K562 (cell line): ENCODE results near the gene TANC1. TPM values are rescaled to one million over a fixed set of nuclear protein-coding genes. Genes with fewer than 3 reads are reported as not detected.

Source experiments
- ATAC-seq: fragments of 200-7000 bp; cut with Tn5 transposase; 3 replicates; pipeline ENCODE4 v1.9.1; 2020; ENCODE audit warnings: moderate library complexity
- BruUV-seq: library from RNA; stranded (reverse); fragments of 400-500 nt; replicated peaks from 2 replicates; lab custom pipeline; 2021; lab: Mats Ljungman, UMichigan
- CTCF ChIA-PET: fragments of 300-600 bp; formaldehyde crosslinking; extraction: SDS; loops from one replicate; lab custom pipeline; 2021; ENCODE audit warnings: low intra/inter-chr PET ratio; lab: Yijun Ruan, JAX
- POLR2A ChIA-PET: fragments of 300-600, 350-650 bp; sonication (Branson Sonifier 250); formaldehyde crosslinking; extraction: SDS; loops from one replicate; lab custom pipeline; 2021; ENCODE audit warnings: antibody characterized with exemption, inconsistent platforms; lab: Yijun Ruan, JAX
- DNase-seq, 4 experiments: peaks; one replicate each; pipeline versions ENCODE4 v3.0.0 to v3.0.0-alpha.2; 2011 to 2018; ENCODE audit warnings: low spot score in 3 of 4, mixed read lengths in 3 of 4; ENCODE audit errors: extremely low read depth in 1 of 4
- FAIRE-seq: peaks from 2 replicates; lab custom pipeline; 2011; peaks lifted over from hg19 to GRCh38; lab: Jason Lieb, UNC
- H2AFZ ChIP-seq: 2 replicates; pipeline ENCODE4 v1.6.0; 2011; ENCODE audit warnings: low read depth, low read length, control low read depth, inconsistent platforms
- H3K27ac ChIP-seq: fragments of 200-600 bp; 3 replicates; pipeline ENCODE4 v1.8.0; 2011; ENCODE audit warnings: low read depth, mild to moderate bottlenecking, control low read depth, inconsistent platforms, low read length, moderate library complexity, mixed read lengths; ENCODE audit errors: extremely low read depth
- H3K27me3 ChIP-seq, 2 experiments: fragments of 300-600 bp in 1 of 2; 2 replicates in 1 of 2; 3 replicates in 1 of 2; pipeline versions ENCODE4 v1.6.0 to v1.8.0; 2011; ENCODE audit warnings: inconsistent platforms in 2 of 2, low read length in 2 of 2, mild to moderate bottlenecking in 1 of 2, mixed read lengths in 1 of 2, moderate library complexity in 1 of 2; ENCODE audit not compliant: control insufficient read depth in 2 of 2, insufficient read depth in 2 of 2
- H3K36me3 ChIP-seq: fragments of 300-600 bp; 3 replicates; pipeline ENCODE4 v1.8.0; 2011; ENCODE audit warnings: mild to moderate bottlenecking, low read length, inconsistent platforms; ENCODE audit not compliant: control insufficient read depth, insufficient read depth
- H3K4me1 ChIP-seq, 2 experiments: fragments of 200-600 bp in 1 of 2; replicated peaks in 1 of 2; 2 replicates in 1 of 2; 3 replicates in 1 of 2; pipeline versions ENCODE4 v1.5.1 to v1.8.0; 2011; ENCODE audit warnings: inconsistent platforms in 2 of 2, low read length in 2 of 2, mild to moderate bottlenecking in 1 of 2, mixed read lengths in 1 of 2, moderate library complexity in 1 of 2; ENCODE audit not compliant: control insufficient read depth in 2 of 2, insufficient read depth in 2 of 2
- H3K4me2 ChIP-seq: 2 replicates; pipeline ENCODE4 v1.6.1; 2011; ENCODE audit warnings: low read length, control low read depth, inconsistent platforms, mixed read lengths; ENCODE audit not compliant: insufficient read depth
- H3K4me3 ChIP-seq: fragments of 200-600 bp; sonication (generic), shearing (Covaris generic); 2 replicates; pipeline ENCODE4 v1.5.1; 2016; ENCODE audit warnings: control low read depth, inconsistent platforms
- H3K79me2 ChIP-seq: fragments of 200-600 bp; 3 replicates; pipeline ENCODE4 v1.8.0; 2011; ENCODE audit warnings: low read length, inconsistent platforms; ENCODE audit not compliant: control insufficient read depth, insufficient read depth
- H3K9ac ChIP-seq, 2 experiments: 2 replicates each; pipeline versions ENCODE4 v1.6.0 to v1.6.1; 2011; ENCODE audit warnings: low read depth in 2 of 2, low read length in 2 of 2, control low read depth in 1 of 2, inconsistent platforms in 1 of 2, mild to moderate bottlenecking in 1 of 2, mixed read lengths in 1 of 2; ENCODE audit not compliant: insufficient read depth in 1 of 2
- H3K9me1 ChIP-seq: one replicate; pipeline ENCODE4 v1.6.0; 2011; ENCODE audit warnings: inconsistent platforms, mild to moderate bottlenecking, low read length, moderate library complexity; ENCODE audit not compliant: control insufficient read depth, insufficient read depth
- H3K9me3 ChIP-seq: replicated peaks from 2 replicates; pipeline ENCODE4 v1.5.1; 2011; ENCODE audit warnings: low read depth, low read length, inconsistent platforms; ENCODE audit not compliant: control insufficient read depth, insufficient read depth
- H4K20me1 ChIP-seq: replicated peaks from 2 replicates; pipeline ENCODE4 v1.6.1; 2011; ENCODE audit warnings: low read length, inconsistent platforms, mixed read lengths; ENCODE audit not compliant: control insufficient read depth, insufficient read depth
- ATF2 ChIP-seq: sonication (generic); formaldehyde crosslinking; IDR thresholded peaks from 2 replicates; pipeline ENCODE4 v1.8.1; 2022; ENCODE audit warnings: missing genetic modification reagents
- BRCA1 ChIP-seq, 2 experiments: fragments of 450-650 bp in 1 of 2; sonication (generic) in 1 of 2; formaldehyde crosslinking in 1 of 2; IDR thresholded peaks; 2 replicates each; pipeline versions ENCODE4 v1.5.0 to v1.6.1; 2017 to 2020; ENCODE audit warnings: mild to moderate bottlenecking in 1 of 2, missing genetic modification reagents in 1 of 2
- DDX20 ChIP-seq: fragments of 450-650 bp; IDR thresholded peaks from 2 replicates; pipeline ENCODE4 v1.6.1; 2016; ENCODE audit warnings: missing genetic modification characterization, low read depth, mild to moderate bottlenecking, missing compliant biosample characterization, moderate library complexity
- HMGN3 ChIP-seq: IDR thresholded peaks from 2 replicates; pipeline ENCODE4 v1.6.1; 2011; ENCODE audit warnings: borderline replicate concordance, low read depth, mild to moderate bottlenecking, mixed read lengths, low read length; ENCODE audit not compliant: insufficient read length; ENCODE audit errors: extremely low read depth
- IFI16 ChIP-seq: fragments of 250-450 bp; sonication (Bioruptor Pico); IDR thresholded peaks from 2 replicates; pipeline ENCODE4 v2.1.2; 2022; ENCODE audit warnings: mild to moderate bottlenecking, inconsistent platforms
- IRF2 ChIP-seq: sonication (generic); formaldehyde crosslinking; IDR thresholded peaks from 2 replicates; pipeline ENCODE4 v1.8.1; 2022; ENCODE audit warnings: mild to moderate bottlenecking, missing genetic modification reagents
- JUNB ChIP-seq: fragments of 450-650 bp; formaldehyde crosslinking; conservative IDR thresholded peaks from 2 replicates; pipeline ENCODE4 v1.4.0; 2020; ENCODE audit warnings: mild to moderate bottlenecking
- JUND ChIP-seq, 2 experiments: IDR thresholded peaks; 2 replicates in 1 of 2; 3 replicates in 1 of 2; pipeline ENCODE4 v1.6.1; 2011; ENCODE audit warnings: borderline replicate concordance in 2 of 2, low read depth in 2 of 2, low read length in 2 of 2, improper control_type of control experiment in 1 of 2, missing biosample characterization in 1 of 2, missing genetic modification characterization in 1 of 2, missing genetic modification reagents in 1 of 2
- MEIS2 ChIP-seq: fragments of 450-650 bp; IDR thresholded peaks from 2 replicates; pipeline ENCODE4 v1.6.1; 2014; ENCODE audit warnings: mild to moderate bottlenecking; ENCODE audit not compliant: partially characterized antibody
- NFE2 ChIP-seq: IDR thresholded peaks from 2 replicates; pipeline ENCODE4 v1.6.1; 2014; ENCODE audit warnings: antibody characterized with exemption, low read depth
- NFIC ChIP-seq: fragments of 450-650 bp; IDR thresholded peaks from 2 replicates; pipeline ENCODE4 v1.6.1; 2017; ENCODE audit warnings: mild to moderate bottlenecking, inconsistent platforms
- SOX6 ChIP-seq: fragments of 450-650 bp; IDR thresholded peaks from 2 replicates; pipeline ENCODE4 v1.6.1; 2014; ENCODE audit warnings: mild to moderate bottlenecking
- ZBED1 ChIP-seq: IDR thresholded peaks from 2 replicates; pipeline ENCODE4 v1.6.1; 2014
- ZNF224 ChIP-seq: sonication (generic); formaldehyde crosslinking; IDR thresholded peaks from 2 replicates; pipeline ENCODE4 v1.8.0; 2022; ENCODE audit warnings: mild to moderate bottlenecking, missing genetic modification reagents
- ZNF3 ChIP-seq: fragments of 250-450 bp; sonication (Bioruptor Pico); IDR thresholded peaks from 2 replicates; pipeline ENCODE4 v1.5.0; 2021; ENCODE audit warnings: mild to moderate bottlenecking, moderate library complexity
- WGBS: fragments of 100-300 bp; shearing (Covaris generic); methylation state at CpG from one replicate; pipeline ENCODE4 v1.1.6; 2016; ENCODE audit warnings: low coverage, mixed read lengths; ENCODE audit not compliant: insufficient coverage; ENCODE audit errors: missing lambda C conversion rate; 5-methylcytosine and 5-hydroxymethylcytosine counted together
- in situ Hi-C: fragments of 300-500 bp; cut with MboI; formaldehyde crosslinking; loops from 4 replicates; pipeline ENCODE4 v1.15.0; 2018; ENCODE audit warnings: inconsistent platforms, mixed read lengths
- intact Hi-C: fragments of 100-400 bp; cut with micrococcal nuclease; formaldehyde crosslinking; loops from 2 replicates; pipeline ENCODE4 v1.14.2; 2022
- polyA plus RNA-seq, 8 experiments: library from polyadenylated mRNA; depleted of rRNA in 4 of 8; stranded (reverse) in 5 of 8; unstranded in 3 of 8; fragments of >200 nt; fragmentation: Nextera tagmentation in 2 of 8; fragmentation: Illumina TruSeq in 1 of 8; extraction: Ambion mirVana in 2 of 8; extraction: Trizol in 1 of 8; gene quantifications; 2 replicates each; pipeline versions ENCODE4 v1.2.1 to v1.2.3, GENCODE V29; 2011 to 2014; ENCODE audit warnings: inconsistent platforms in 1 of 8, missing spikeins in 1 of 8
- total RNA-seq, 7 experiments: library from RNA; depleted of rRNA in 6 of 7; stranded (reverse); fragments of >200 nt in 6 of 7; fragmentation: Illumina TruSeq in 2 of 7; extraction: Trizol in 2 of 7; gene quantifications; 2 replicates each; pipeline versions ENCODE4 v1.2.1 to v1.2.3, GENCODE V29; 2011 to 2021; ENCODE audit warnings: low replicate concordance in 1 of 7

The TANC1 gene
- total and polyA plus RNA-seq, 9 of the 15 experiments (the other 6 are each of a cell fraction or from before 2014, with no cell fraction given) = under 0.01 to 0.20 (median 0.07) TPM; not detected in 1

GRCh38 chr2:159199236-159199635 is 230.8 kb downstream of the TANC1 start:
- Histone ChIP-seq H3K9ac (no peak overlapping the region), H3K4me3 (no peak overlapping the region), H3K27ac (no peak overlapping the region), H3K9me1 (no peaks in the 10 kb centered on the region), H3K4me2 (no peak overlapping the region), H3K36me3 (no peaks in the 10 kb centered on the region), H3K4me1 (peaks cover 0 to 3% of the 10 kb centered on the region in 2 experiments; a peak in 1 of 5 replicates), H3K9me3 (no peaks in the 10 kb centered on the region), H4K20me1 (no peaks in the 10 kb centered on the region), H3K79me2 (no peaks in the 10 kb centered on the region), H3K27me3 (peaks cover 50 to 60% of the 10 kb centered on the region in 2 experiments), H2AFZ (no peak overlapping the region)
- no peak for TF ChIP-seq ZNF3 (CRISPR knock-in tag)
- no peak for TF ChIP-seq JUNB
- TF ChIP-seq JUND (IDR thresholded peaks at IDR 0.05; ENCODE audit: borderline replicate concordance, low read depth, low read length) = no peak
- no peak for TF ChIP-seq JUND (tag; IDR thresholded peaks at IDR 0.05; ENCODE audit: borderline replicate concordance, low read depth, low read length)
- TF ChIP-seq NFIC = no peak
- no peak for DNase-seq
- intact Hi-C loops (no loop called here), in situ Hi-C loops (no loop called here)
- ChIA-PET CTCF (no interaction called here), POLR2A (interaction anchor here (0.6 to 1.1 kb wide), 3 partner anchors 11 to 1914 kb away, joined by 3 to 4 read pairs (median 4); no protein-coding TSS in a partner anchor)
- under 1% methylated on average over 9 of the region's 9 CpGs for WGBS
- no TSS peak for BruUV-seq
- no peak for FAIRE-seq
- no peak for ATAC-seq

GRCh38 chr2:159199761-159200465 is 231.5 kb downstream of the TANC1 start:
- in situ Hi-C loops (no loop called here), intact Hi-C loops (no loop called here)
- no peak for DNase-seq
- no peak for TF ChIP-seq ZNF224 (CRISPR knock-in tag)
- TF ChIP-seq ZBED1 = no peak
- TF ChIP-seq ATF2 (CRISPR knock-in tag) = no peak
- TF ChIP-seq HMGN3 = no peak
- TF ChIP-seq SOX6 = no peak
- no peak for TF ChIP-seq IFI16 (CRISPR knock-in tag)
- TF ChIP-seq MEIS2 = no peak
- no peak for TF ChIP-seq IRF2
- TF ChIP-seq DDX20 = no peak
- TF ChIP-seq BRCA1 (IDR thresholded peaks at IDR 0.05) = no peak
- no peak for TF ChIP-seq BRCA1 (CRISPR knock-in tag; IDR thresholded peaks at IDR 0.05)
- no peak for TF ChIP-seq NFE2

More at GRCh38 chr2:159199761-159200465, 231.5 kb downstream of the TANC1 start:
- H3K4me1 ChIP-seq = peaks cover 0 to 3% of the 10 kb centered on the region in 2 experiments; a peak in 1 of 5 replicates
- H2AFZ ChIP-seq = no peak overlapping the region
- H3K9ac ChIP-seq = no peak overlapping the region
- no peaks in the 10 kb centered on the region for H3K9me3 ChIP-seq
- CTCF ChIA-PET = no interaction called here
- no TSS peak for BruUV-seq
- POLR2A ChIA-PET = interaction anchor here (0.6 to 2.6 kb wide), 6 partner anchors 11 to 1915 kb away, joined by 3 to 12 read pairs (median 4); no protein-coding TSS in a partner anchor
- no peaks in the 10 kb centered on the region for H3K79me2 ChIP-seq
- no peaks in the 10 kb centered on the region for H3K9me1 ChIP-seq
- H3K27me3 ChIP-seq = peaks cover 46 to 63% of the 10 kb centered on the region in 2 experiments
- H3K4me3 ChIP-seq = no peak overlapping the region
- FAIRE-seq = no peak
- no peak overlapping the region for H3K4me2 ChIP-seq
- H3K27ac ChIP-seq = no peak overlapping the region
- ATAC-seq = no peak
- no peaks in the 10 kb centered on the region for H3K36me3 ChIP-seq
- H4K20me1 ChIP-seq = no peaks in the 10 kb centered on the region
- 3% methylated on average over 4 of the region's 4 CpGs for WGBS
